ENCODE measurements around the gene ULK4.
"Not testable (repeated sequence)": the region's sequence is repeated elsewhere in the genome, so short reads cannot be mapped to it uniquely, and the experiment has no call there.

Gene ULK4

GRCh38 chr3:41866298-41866697 is 95.6 kb downstream of the ULK4 start:
- TF ChIP-seq CTCF (conservative IDR thresholded peaks at IDR 0.05) = no peak
- H3K27ac ChIP-seq = no peak overlapping the region

GRCh38 chr3:41863024-41863423 is 98.9 kb downstream of the ULK4 start:
- TF ChIP-seq CTCF (conservative IDR thresholded peaks at IDR 0.05) = no peak
- no peak overlapping the region for H3K27ac ChIP-seq

- H3K27ac ChIP-seq = not testable (repeated sequence)
Measured at GRCh38 chr3:41860489-41860888, 101.4 kb downstream of the ULK4 start.

- no peak overlapping the region for H3K27ac ChIP-seq
- no peak for TF ChIP-seq CTCF (conservative IDR thresholded peaks at IDR 0.05)
Measured at GRCh38 chr3:41854956-41855355, 106.9 kb downstream of the ULK4 start.

GRCh38 chr3:41853540-41854196 is 108.2 kb downstream of the ULK4 start:
- TF ChIP-seq CTCF (conservative IDR thresholded peaks at IDR 0.05) = no peak
- H3K27ac ChIP-seq = no peak overlapping the region

- H3K27ac ChIP-seq = 0 out of 2 replicates have a peak overlapping the region, but pooled peaks have one; percentile 12
- TF ChIP-seq CTCF (conservative IDR thresholded peaks at IDR 0.05) = no peak
Measured at GRCh38 chr3:41848753-41849574, 112.9 kb downstream of the ULK4 start.

- TF ChIP-seq CTCF (conservative IDR thresholded peaks at IDR 0.05) = no peak
- peak overlapping the region; percentile 12; the same call in 1 of the 2 replicates for H3K27ac ChIP-seq
Measured at GRCh38 chr3:41847679-41848078, 114.2 kb downstream of the ULK4 start.

- H3K27ac ChIP-seq = no peak overlapping the region
- TF ChIP-seq CTCF (conservative IDR thresholded peaks at IDR 0.05) = no peak
Measured at GRCh38 chr3:41846850-41847249, 115.1 kb downstream of the ULK4 start.

Measured in VCaP (cell line).